HPDE6-E6E7 (cell line): ENCODE results near the gene GPS2.
"Not testable (repeated sequence)": the region's sequence is repeated elsewhere in the genome, so short reads cannot be mapped to it uniquely, and the experiment has no call there.

Experiments used
- DNase-seq: peaks from one replicate; pipeline ENCODE4 v3.0.0; 2011; ENCODE audit warnings: missing footprints; ENCODE audit errors: extremely low spot score

The GPS2 gene

GRCh38 chr17:7337600-7337999 lies 22.4 kb upstream of the GPS2 start:
- DNase-seq: not testable (repeated sequence)

DNA sequence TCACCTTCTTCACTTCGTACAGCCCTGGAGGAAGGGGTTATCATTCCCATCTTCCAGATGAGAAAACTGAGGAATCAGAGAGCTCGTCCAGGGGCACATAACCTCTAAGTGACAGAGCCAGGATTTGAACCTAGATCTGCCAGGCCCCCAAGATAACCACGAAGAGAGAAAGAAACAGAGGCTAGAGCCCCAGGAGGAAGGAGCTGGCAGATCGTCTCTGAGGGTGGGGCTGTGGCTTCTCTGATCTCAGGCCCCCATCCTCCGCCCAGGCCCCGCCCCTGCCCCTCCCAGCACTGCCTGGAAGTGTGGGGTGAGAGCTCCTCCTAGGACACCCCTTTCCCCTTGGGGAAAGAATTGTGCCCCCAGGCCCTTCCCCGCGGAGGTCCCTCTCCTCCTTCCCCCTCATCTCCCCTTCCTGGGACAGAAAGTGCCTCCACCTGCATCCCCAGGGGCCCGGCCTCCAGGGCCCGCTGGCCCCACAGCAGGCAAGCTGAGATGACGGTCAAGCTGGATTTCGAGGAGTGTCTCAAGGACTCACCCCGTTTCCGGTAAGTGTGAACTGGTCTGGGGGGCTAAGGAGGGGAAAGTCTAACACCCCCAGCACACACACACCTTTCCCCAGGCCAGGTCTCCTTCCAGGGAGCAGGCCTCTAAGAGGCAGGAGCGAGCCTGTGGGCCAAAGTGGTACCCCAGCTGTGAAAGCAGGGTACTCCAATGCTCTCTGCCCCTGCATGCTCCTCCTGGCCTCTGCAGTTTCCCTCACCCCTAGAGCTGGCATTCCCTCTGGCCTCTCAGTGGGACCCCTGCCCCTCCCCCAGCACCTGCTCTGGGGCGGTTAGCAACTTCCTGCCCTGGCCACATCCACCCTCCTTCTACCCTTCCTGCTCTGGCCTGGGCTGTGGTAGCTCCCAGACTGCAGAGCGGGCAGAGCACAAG lies 21.3 kb upstream of the GPS2 start, which contains the start of gene ACAP1:
TSS of gene ACAP1 (plus strand) at position 290 of the 936 bp plus-strand sequence. CDS start at position 496, 206 bp downstream.
- no peak for DNase-seq

- not testable (repeated sequence) for DNase-seq
These were observed 20.6 kb upstream of the GPS2 start for GRCh38 chr17:7335765-7336164.

- no peak for DNase-seq
These were observed 19.9 kb upstream of the GPS2 start for GRCh38 chr17:7334938-7335538.

GRCh38 chr17:7332600-7333069 lies 17.5 kb upstream of the GPS2 start:
- not testable (repeated sequence) for DNase-seq

DNA sequence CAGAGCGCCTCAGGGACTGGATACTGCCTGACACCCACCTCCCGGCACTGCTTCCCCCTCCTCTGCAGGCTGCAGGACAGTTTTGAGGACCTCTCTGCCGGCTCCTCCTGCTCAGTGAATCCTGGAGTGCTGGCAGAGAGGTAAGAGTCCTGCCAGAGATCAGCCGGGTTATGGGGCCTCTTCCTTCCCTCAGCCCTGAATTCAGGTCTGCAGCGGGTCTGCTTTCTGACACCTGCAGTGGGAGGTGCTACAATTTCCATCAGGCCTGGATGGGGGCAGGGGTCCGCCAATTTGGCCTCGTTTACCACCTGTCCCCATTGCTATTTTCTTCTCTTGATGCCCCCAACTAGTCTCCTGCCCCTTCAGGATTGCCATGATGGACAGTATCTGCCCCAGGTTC lies 17.0 kb upstream of the GPS2 start:
- DNase-seq: no peak

GRCh38 chr17:7330638-7331015 lies 15.5 kb upstream of the GPS2 start:
- DNase-seq: no peak

DNA sequence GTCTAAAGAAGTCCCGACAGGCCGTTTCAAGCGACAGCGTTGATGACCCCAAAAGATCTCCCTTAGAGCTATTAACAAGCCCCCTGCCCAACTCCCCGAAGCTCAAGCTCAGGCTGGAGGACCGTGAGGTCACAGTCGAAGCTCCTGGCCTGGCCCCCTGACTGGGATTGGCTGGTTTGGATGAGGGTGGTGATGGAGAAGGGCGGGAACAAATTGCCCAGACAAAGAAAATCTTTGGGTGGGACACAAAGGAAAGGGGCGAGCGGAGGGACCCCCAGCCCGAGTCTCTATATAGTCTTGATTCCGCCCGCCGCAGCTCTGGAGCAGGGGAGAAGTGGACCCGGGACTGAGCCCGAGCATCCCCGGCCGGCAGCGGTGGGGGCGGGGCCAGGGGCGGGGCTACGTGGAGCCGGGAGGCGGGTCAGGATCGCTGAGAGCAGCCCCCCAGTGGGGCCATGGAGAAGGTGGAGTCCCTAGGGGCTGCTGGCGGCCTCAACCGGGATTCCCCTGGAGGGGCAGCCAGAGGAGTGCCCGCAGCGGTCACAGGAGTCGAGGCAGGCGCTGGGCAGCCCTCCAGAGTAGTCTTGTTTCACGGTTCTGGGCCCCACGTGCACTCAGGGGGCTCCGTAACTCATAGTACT lies 15.0 kb upstream of the GPS2 start:
- peak; percentile 96 for DNase-seq

- peak; percentile 98 for DNase-seq
These were observed 14.3 kb upstream of the GPS2 start for GRCh38 chr17:7329374-7329996.

DNA sequence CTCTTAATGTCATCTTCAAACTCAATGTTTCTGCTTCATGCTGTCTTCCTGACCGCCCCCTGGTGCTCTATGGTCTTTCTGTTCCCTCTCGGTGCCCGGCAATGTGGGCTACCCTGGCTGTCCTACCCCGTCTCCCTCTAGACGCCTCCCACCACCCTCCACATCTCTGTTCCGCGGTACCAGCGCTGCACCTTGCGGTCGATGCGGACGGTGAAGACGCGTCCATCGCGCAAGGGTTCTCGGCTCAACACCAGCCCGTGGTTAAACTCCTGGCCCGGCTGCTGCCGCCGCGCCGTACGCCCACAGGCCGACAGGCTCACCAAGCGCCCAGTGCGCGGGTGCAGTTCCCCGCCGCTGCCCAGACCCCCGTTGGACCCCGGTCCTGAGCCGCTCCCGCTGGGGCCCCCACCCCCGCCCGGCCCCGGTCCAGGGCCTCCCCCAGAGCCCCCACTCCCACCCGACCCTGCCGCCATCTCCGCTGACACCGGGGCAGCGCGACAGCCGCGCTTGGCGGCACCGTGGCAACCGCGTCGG lies 13.7 kb upstream of the GPS2 start, which contains the start of gene NEURL4:
TSS of gene NEURL4 (minus strand) at position 496 of the 534 bp plus-strand sequence. CDS start at position 473, 23 bp downstream.
- DNase-seq: no peak

DNA sequence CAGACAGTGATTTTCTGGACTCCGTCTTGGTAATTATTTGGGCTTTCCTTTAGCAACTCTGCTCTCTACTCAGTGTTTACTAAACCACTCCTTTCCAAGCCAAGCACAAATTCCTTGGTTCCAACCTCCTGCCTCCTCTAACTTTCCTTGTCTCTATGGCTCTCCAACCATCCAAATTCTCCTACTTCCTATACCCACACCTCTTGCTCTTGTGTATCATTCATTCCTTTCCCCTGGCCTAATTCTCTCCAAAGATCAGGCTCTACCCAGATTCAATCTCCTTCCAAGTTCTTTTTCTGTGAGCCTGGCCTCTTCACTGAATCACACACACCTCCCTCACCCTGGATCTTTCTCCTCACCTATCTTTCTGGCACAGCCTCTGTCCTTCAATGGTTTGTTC lies 12.8 kb upstream of the GPS2 start:
- DNase-seq: no peak

DNA sequence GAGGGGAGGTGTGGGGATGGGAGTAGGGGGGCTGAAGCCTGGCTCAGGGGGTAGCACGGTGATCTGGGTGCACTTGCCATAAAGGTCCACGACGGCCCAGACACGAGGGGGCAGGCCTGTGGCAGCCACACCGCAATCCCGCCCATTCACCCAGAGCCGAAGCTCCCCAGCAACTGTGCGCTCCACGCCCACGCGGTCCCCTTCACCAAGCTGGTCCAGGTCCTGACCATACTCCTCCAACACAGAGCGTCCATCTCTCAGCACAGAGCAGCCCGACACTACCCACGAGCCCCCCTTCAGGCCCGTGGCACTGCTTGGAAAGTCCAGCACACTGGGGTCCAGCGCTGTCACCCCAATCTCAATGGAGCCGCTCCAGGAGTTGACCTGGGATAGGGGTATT lies 12.3 kb upstream of the GPS2 start:
- DNase-seq: no peak

DNA sequence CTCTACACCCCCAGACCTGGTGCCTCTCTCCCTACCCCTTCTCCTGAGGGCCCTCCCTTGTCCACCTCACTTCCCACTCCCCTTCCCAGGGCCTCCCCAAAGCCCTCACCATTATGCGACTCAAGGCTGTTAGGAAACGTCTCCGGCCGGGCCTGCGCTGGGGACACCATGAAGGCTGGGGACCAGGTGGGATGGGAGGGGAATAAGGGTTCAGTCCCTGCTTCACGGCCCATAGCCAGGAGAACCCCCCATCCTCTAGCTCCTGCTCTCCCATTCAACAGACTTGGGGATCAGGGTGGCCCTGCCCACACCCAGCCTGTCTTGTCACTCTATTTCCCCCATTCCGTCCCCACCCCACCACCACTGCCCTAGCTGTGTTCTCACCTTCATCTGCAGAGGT lies 11.9 kb upstream of the GPS2 start:
- no peak for DNase-seq

- no peak for DNase-seq
These were observed 11.0 kb upstream of the GPS2 start for GRCh38 chr17:7326186-7326585.

- DNase-seq: no peak
These were observed 9.9 kb upstream of the GPS2 start for GRCh38 chr17:7325031-7325528.

- DNase-seq: no peak
These were observed 9.2 kb upstream of the GPS2 start for GRCh38 chr17:7324438-7324779.

DNA sequence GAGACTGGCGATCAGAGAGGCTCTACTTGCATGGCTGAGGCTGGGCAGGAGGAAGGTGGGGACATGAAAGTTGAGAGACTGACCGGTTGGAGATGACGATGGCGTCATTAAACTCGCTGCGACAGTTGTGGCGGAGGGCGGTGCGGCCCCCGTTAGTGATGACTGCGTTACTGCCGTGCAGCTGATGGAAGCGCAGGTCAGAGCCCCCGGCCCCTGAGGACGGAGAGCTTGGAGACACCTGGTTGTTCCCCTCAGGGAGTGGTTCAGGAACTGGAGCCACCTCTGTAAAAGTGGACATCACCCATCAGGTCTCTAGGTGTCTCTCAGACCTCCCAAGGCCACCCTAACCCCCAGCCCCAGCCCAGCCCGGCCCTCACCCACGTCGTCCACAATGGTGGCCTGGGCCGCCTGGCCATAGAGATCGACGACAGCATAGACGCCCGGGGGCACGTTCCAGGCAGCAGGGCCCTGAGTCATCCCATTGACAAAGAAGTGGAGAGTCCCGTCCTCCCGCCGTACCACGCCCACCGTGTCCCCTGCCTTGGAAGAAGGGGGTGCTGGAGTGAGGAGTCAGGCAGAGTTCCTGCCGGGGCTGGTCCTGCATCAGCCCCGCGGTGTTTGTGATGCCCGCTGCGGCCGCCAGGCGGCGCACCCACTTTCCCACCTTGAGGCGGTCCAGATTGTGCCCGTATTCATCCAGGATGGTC lies 8.7 kb upstream of the GPS2 start:
- no peak for DNase-seq

DNA sequence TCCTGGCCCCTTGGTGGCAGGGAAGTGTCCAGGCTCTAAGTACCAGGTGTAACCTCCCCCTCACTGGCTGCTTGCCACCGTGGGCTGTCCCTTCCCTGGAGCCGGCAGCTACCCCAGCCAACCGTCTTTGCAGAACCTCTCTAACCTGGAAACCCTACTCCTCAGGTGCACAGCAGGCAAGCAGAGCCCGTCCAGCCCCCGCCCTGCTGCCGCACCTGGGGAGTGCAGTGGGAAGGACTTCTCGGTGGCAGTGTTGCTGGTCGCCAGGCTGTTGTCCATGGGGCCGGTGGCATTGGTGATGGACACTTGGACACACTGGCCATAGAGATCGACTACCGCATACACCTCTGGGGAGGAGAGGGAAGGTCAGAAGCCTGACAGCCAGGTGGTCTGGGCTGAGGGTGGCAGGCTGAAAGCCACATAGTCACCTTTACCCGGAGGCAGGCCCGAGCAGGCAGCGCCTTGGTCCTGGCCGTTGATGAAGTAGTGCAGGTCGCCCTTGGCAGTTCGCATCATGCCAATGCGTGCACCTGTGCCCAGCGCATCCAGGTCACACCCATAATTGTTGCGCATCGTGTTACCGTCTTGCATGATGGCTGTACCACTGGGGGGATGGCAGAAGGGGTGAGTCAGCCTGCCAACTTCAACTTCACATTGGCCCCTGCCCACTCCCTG lies 7.5 kb upstream of the GPS2 start:
- DNase-seq: no peak

DNA sequence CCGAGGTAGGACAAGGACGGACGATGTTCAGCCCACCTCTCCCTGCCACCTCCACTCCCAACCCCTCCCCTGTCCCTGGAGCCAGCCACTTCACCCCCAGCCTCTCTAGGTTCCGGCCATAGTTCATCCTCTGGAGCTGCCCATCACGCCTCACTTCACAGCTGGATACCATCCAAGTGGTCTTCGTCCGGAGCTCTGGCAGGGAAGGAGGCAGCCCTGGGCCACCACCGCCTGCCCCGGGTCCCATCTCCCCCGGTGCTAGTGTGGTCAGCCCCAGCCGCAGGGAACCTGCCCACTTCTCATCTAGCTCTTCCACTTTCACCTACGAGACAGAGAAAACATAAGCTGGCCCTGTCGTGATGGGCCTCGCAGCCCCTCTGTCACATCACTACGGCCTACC lies 6.3 kb upstream of the GPS2 start:
- no peak for DNase-seq

GRCh38 chr17:7318121-7318860 lies 3.1 kb upstream of the GPS2 start:
- no peak for DNase-seq
